ENCODE measurements around the gene AKT2.
A peak's percentile ranks its signal among the peaks of the same experiment; 100 is the strongest.

The AKT2 gene

GRCh38 chr19:40300668-40301067, 15.5 kb upstream of the AKT2 start:
- no peak for DNase-seq (ENCODE audit: extremely low read depth, low read depth)

GRCh38 chr19:40298026-40298425, 12.9 kb upstream of the AKT2 start:
- no peak for DNase-seq (ENCODE audit: extremely low read depth, low read depth)
- no peak for TF ChIP-seq CTCF (IDR thresholded peaks at IDR 0.05; ENCODE audit: low read depth, low read length)

More at GRCh38 chr19:40300668-40301067, 15.5 kb upstream of the AKT2 start:
- no peak for TF ChIP-seq CTCF (IDR thresholded peaks at IDR 0.05; ENCODE audit: low read depth, low read length)

DNA sequence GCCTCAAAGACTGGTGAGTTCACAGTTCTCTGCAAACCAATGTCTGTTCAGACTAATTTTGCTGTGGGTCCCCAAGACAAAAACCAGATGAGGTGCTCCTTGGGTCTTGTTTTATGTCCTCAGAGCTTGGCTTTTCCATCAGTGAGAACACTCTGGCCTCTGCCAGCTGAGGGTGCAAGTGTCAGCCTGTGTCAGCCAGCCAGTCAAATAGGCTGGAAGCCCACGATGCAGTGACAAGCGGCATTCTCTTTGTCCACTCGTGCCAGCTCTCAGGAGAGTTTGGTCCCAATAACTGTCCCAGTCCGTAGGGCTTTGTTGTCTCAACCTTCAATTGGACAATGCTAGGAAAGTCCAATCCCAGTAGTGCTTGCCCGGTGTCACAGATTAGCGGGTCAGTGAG, 9.4 kb upstream of the AKT2 start:
- TF ChIP-seq CTCF (IDR thresholded peaks at IDR 0.05; ENCODE audit: low read depth, low read length), result no peak
- no peak for DNase-seq (ENCODE audit: extremely low read depth, low read depth)

DNA sequence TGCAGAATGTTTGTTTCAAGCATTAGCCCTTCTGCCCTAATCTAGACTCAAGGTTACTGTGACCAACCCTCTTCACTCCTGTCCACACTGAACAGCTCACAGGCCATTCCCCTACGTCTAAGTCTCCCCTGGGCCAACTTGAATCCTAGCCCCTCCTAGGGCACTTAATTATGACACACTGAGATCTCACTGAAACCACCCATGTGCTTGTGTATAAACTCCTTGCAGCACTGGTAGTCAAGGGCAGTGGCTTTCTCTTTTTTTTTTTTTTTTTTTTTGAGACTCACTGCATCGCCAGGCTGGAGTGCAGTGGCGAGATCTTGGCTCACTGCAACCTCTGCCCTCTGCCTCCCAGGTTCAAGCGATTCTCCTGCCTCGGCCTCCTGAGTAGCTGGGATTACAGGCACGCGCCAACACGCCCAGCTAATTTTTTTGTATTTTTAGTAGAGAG, 1.9 kb upstream of the AKT2 start:
- TF ChIP-seq CTCF (IDR thresholded peaks at IDR 0.05; ENCODE audit: low read depth, low read length), result no peak
- no peak for DNase-seq (ENCODE audit: extremely low read depth, low read depth)

DNA sequence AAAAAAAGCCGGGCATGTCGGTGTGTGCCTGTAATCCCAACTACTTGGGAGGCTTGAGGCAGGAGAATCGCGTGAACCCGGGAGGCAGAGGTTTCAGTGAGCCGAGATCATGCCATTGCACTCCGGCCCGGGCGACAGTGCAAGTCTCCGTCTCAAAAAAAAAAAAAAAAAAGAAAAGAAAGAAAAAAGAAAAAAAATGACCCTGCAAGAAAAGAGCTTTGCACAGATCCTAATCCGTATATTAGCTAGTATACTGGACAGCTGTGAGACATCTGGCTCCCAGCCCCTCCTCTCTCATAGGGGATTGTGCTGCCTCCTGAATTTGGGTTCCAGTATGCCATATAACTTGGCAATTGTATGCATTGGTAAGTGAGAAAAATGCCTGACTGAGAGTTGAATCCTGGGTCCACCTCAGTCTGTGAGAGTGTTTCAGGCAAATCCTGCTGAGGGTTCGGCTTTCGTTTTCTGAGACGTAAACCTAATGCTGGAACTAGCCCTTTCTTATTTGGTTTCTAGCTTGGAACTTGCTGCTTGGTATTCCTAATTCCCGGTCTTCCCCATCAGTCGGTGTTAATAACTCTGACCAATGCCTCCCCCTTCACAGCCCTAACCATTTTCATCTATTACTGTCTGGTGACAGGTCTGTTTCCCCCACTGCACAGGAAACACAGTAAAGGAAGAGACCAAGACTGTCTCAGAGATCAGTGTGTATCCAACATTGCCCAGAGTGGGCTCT, 1.3 kb upstream of the AKT2 start:
- TF ChIP-seq CTCF (IDR thresholded peaks at IDR 0.05; ENCODE audit: low read depth, low read length), result no peak
- no peak for DNase-seq (ENCODE audit: extremely low read depth, low read depth)

GRCh38 chr19:40285353-40286234, 449 bp upstream of the AKT2 start:
- DNase-seq (ENCODE audit: extremely low read depth, low read depth), result peak; percentile 99
- TF ChIP-seq CTCF (IDR thresholded peaks at IDR 0.05; ENCODE audit: low read depth, low read length), result no peak

DNA sequence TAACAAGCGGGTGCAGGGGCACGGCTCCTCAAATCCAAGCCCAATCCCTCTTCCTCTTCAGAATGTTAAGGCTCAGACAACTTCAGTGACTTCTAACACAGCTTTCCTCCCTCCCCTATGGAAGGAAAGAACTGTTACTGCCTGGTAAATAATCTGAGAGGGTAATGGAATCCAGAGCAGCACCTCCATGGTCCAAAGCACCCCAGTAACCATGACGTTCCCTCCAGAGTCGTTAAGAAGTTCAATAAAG, 969 bp downstream of the AKT2 start:
- TF ChIP-seq CTCF (IDR thresholded peaks at IDR 0.05; ENCODE audit: low read depth, low read length), result no peak
- DNase-seq (ENCODE audit: extremely low read depth, low read depth), result no peak
